AG04449 (cell line): ENCODE data around the gene ZSWIM1.

ENCODE experiments used
- CTCF ChIA-PET: fragments of 350-600 bp; formaldehyde crosslinking; extraction: SDS; loops from one replicate; lab custom pipeline; 2021; ENCODE audit warnings: antibody characterized with exemption; lab: Yijun Ruan, JAX
- POLR2A ChIA-PET: fragments of 400-600, 350-600 bp; formaldehyde crosslinking; extraction: SDS; loops from one replicate; lab custom pipeline; 2020; ENCODE audit warnings: antibody characterized with exemption, inconsistent platforms; lab: Yijun Ruan, JAX
- DNase-seq: peaks from one replicate; pipeline ENCODE4 v3.0.0-alpha.2; 2010; ENCODE audit warnings: low read depth, low spot score
- H3K4me3 ChIP-seq: 2 replicates; pipeline ENCODE4 v1.5.1; 2011; ENCODE audit warnings: low read depth, mild to moderate bottlenecking, control low read depth, low read length
- TF ChIP-seq, protein P1 (sequence below): IDR thresholded peaks from one replicate; pipeline ENCODE4 v1.5.1; 2011; ENCODE audit warnings: mild to moderate bottlenecking, moderate library complexity, low read length, control low read depth, inconsistent platforms; ENCODE audit not compliant: insufficient read depth; ENCODE audit errors: missing control alignments

Gene ZSWIM1

GRCh38 chr20:45843506-45843905 lies 37.5 kb upstream of the ZSWIM1 start:
- POLR2A ChIA-PET = interaction anchor here (0.6 kb wide), 1 partner anchor 1485 kb away, joined by 3 read pairs; no protein-coding TSS in a partner anchor
- CTCF ChIA-PET = no interaction called here
- TF ChIP-seq, protein P1, sequence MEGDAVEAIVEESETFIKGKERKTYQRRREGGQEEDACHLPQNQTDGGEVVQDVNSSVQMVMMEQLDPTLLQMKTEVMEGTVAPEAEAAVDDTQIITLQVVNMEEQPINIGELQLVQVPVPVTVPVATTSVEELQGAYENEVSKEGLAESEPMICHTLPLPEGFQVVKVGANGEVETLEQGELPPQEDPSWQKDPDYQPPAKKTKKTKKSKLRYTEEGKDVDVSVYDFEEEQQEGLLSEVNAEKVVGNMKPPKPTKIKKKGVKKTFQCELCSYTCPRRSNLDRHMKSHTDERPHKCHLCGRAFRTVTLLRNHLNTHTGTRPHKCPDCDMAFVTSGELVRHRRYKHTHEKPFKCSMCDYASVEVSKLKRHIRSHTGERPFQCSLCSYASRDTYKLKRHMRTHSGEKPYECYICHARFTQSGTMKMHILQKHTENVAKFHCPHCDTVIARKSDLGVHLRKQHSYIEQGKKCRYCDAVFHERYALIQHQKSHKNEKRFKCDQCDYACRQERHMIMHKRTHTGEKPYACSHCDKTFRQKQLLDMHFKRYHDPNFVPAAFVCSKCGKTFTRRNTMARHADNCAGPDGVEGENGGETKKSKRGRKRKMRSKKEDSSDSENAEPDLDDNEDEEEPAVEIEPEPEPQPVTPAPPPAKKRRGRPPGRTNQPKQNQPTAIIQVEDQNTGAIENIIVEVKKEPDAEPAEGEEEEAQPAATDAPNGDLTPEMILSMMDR = no peak
- DNase-seq = no peak
- no peak overlapping the region for H3K4me3 ChIP-seq

DNA sequence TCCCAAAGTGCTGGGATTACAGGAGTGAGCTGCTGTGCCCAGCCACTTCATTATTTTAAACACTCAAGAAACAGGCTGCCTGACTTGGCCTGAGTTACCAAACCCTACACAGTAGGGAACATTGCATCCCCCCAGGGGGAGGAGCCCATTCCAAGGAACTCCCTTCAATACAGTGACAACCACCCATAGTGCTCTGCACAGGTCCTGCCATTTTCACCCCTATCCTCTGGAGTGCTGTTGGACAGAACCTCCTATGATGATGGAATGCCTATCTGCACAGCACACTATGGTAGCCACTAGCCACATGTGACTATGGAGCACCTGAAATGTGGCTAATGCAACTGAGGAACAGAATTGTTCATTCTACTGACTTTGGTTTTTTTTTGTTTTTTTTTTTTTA lies 35.6 kb upstream of the ZSWIM1 start:
- DNase-seq = no peak
- POLR2A ChIA-PET = no interaction called here
- TF ChIP-seq, protein P1 = no peak
- H3K4me3 ChIP-seq = no peak overlapping the region
- CTCF ChIA-PET = interaction anchor here (0.8 kb wide), 1 partner anchor 23 kb away, joined by 3 read pairs; no protein-coding TSS in a partner anchor

- no peak overlapping the region for H3K4me3 ChIP-seq
- CTCF ChIA-PET = no interaction called here
- TF ChIP-seq, protein P1 = no peak
- DNase-seq = no peak
- POLR2A ChIA-PET = no interaction called here
These were observed 32.6 kb upstream of the ZSWIM1 start for GRCh38 chr20:45848421-45848820.

DNA sequence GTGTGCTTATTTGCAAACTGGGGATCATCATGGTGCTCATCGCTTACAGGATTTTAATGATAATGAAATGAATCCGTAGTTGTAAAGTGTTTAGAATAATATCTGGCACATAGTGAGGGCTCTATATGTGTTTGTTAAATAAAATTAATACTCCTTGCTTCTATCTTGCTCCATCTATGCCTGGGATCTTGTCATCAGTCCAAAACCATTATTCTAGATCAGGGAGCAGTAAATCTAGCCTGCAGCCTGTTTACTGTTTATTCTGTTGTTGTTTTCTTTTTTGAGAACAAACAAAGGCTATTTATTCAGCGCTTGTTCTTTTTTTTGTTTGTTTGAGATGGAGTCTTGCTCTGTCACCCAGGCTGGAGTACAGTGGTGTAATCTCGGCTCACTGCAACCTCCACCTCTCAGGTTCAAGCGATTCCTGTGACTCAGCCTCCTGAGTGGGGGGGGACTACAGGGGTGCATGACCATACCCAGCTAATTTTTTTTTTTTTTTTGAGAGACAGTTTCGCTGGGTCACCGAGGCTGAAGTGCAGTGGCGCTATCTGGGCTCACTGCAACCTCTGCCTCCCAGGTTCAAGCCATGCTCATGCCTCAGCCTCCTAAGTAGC lies 32.0 kb upstream of the ZSWIM1 start:
- TF ChIP-seq, protein P1 = no peak
- ChIA-PET POLR2A (interaction anchor here (0.9 kb wide), 1 partner anchor 32 kb away, joined by 3 read pairs; the partner anchor contains the start of gene ZSWIM1), CTCF (interaction anchor here (1.1 kb wide), 1 partner anchor 42 kb away, joined by 3 read pairs; the partner anchor contains the start of genes CTSA and NEURL2)
- no peak for DNase-seq
- H3K4me3 ChIP-seq = no peak overlapping the region

DNA sequence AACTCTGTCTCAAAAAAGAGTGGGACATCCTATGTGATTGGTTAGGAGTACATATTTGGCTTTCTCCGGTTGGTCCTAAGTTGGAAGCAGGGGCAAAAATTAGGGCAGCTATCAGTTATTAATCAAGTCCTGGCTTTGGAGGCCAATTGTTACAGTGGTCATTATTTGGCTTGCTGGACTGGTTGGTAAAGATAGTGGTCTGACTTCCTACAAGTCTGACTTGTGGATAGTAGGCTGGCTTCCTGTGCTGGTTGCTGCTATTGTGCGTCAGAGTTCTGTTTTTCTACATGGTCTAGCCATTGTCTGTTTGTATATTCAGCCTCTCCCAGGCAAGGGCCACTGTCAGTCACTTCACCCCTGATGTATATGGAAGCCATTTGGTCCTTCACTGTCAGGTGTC lies 30.8 kb upstream of the ZSWIM1 start:
- TF ChIP-seq, protein P1 = no peak
- H3K4me3 ChIP-seq = no peak overlapping the region
- ChIA-PET CTCF (interaction anchor here (1.1 kb wide), 2 partner anchors 23 to 40 kb away, joined by 3 read pairs; partner anchors contain the start of genes CTSA and NEURL2), POLR2A (interaction anchor here (0.9 kb wide), 1 partner anchor 31 kb away, joined by 3 read pairs; the partner anchor contains the start of gene ZSWIM1)
- no peak for DNase-seq

- TF ChIP-seq, protein P1 = no peak
- DNase-seq = no peak
- ChIA-PET POLR2A (interaction anchor here (1.3 kb wide), 1 partner anchor 9 kb away, joined by 3 read pairs; no protein-coding TSS in a partner anchor), CTCF (interaction anchor here (1.1 to 1.6 kb wide), 2 partner anchors 27 to 52 kb away, joined by 3 read pairs; no protein-coding TSS in a partner anchor)
- no peak overlapping the region for H3K4me3 ChIP-seq
These were observed 30.1 kb upstream of the ZSWIM1 start for GRCh38 chr20:45850926-45851325.
